SK-N-MC (cell line): ENCODE results near the gene CALY.

Experiments used
- DNase-seq: peaks from one replicate; pipeline ENCODE4 v3.0.0-alpha.2; 2011; ENCODE audit warnings: low read depth, low spot score
- H3K27ac ChIP-seq: fragments of 200-600 bp; sonication (generic); 2 replicates; pipeline ENCODE4 v1.5.1; 2016; ENCODE audit warnings: mixed run types
- H3K36me3 ChIP-seq: fragments of 200-600 bp; sonication (generic); 2 replicates; pipeline ENCODE4 v1.6.1; 2017; ENCODE audit warnings: antibody characterized with exemption, low read length, mixed read lengths; ENCODE audit not compliant: insufficient read depth
- H3K4me3 ChIP-seq: fragments of 200-600 bp; sonication (generic); 2 replicates; pipeline ENCODE4 v1.5.1; 2016
- H3K9ac ChIP-seq: fragments of 200-600 bp; sonication (generic); 2 replicates; pipeline ENCODE4 v1.8.0; 2017; ENCODE audit warnings: mixed run types, mixed read lengths; ENCODE audit not compliant: insufficient read length
- H3K9me3 ChIP-seq: fragments of 200-600 bp; sonication (generic); 2 replicates; pipeline ENCODE4 v1.6.1; 2017; ENCODE audit warnings: low read depth, mild to moderate bottlenecking, antibody characterized with exemption, low read length, moderate library complexity, mixed read lengths
- EZH2 ChIP-seq: fragments of 200-600 bp; sonication (generic); IDR thresholded peaks from one replicate; pipeline ENCODE4 v1.6.1; 2017; ENCODE audit warnings: antibody characterized with exemption
- FOXP2 ChIP-seq: optimal IDR thresholded peaks from 2 replicates; pipeline ENCODE3; 2011; ENCODE audit warnings: mild to moderate bottlenecking, moderate library complexity; ENCODE audit not compliant: insufficient read depth; ENCODE audit errors: extremely low read length, control extremely low read depth
- POLR2AphosphoS5 ChIP-seq: IDR thresholded peaks from 2 replicates; pipeline ENCODE4 v1.6.1; 2012; ENCODE audit warnings: mild to moderate bottlenecking, low read depth, low read length, borderline replicate concordance

The CALY gene

DNA sequence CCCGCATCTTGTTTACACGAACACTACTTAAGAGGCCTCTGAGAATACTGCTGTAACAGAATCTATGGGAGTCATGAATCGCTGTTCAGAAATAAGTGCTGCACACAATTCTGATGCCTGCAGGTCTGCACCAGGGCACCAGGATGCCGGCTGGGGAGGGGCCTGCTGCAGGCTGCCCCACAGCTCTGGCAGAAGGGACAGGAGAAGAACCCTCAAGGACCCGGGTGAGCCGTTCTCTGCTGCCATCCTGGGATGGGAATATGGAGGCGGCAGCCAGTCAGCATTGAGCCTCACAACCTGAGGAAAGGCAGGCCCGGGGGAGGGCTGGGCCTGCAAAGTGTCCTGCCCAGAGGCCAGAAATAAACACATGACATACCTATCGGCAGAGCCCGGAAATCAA, 39.2 kb downstream of the CALY start:
- H3K9me3 ChIP-seq: no peaks in the 10 kb centered on the region
- TF ChIP-seq FOXP2 (no peak), EZH2 (no peak), POLR2AphosphoS5 (no peak)
- H3K4me3 ChIP-seq: no peak overlapping the region
- no peak for DNase-seq
- H3K9ac ChIP-seq: no peak overlapping the region
- no peak overlapping the region for H3K27ac ChIP-seq
- peaks cover 3% of the 10 kb centered on the region; the same call in 1 of the 2 replicates for H3K36me3 ChIP-seq

DNA sequence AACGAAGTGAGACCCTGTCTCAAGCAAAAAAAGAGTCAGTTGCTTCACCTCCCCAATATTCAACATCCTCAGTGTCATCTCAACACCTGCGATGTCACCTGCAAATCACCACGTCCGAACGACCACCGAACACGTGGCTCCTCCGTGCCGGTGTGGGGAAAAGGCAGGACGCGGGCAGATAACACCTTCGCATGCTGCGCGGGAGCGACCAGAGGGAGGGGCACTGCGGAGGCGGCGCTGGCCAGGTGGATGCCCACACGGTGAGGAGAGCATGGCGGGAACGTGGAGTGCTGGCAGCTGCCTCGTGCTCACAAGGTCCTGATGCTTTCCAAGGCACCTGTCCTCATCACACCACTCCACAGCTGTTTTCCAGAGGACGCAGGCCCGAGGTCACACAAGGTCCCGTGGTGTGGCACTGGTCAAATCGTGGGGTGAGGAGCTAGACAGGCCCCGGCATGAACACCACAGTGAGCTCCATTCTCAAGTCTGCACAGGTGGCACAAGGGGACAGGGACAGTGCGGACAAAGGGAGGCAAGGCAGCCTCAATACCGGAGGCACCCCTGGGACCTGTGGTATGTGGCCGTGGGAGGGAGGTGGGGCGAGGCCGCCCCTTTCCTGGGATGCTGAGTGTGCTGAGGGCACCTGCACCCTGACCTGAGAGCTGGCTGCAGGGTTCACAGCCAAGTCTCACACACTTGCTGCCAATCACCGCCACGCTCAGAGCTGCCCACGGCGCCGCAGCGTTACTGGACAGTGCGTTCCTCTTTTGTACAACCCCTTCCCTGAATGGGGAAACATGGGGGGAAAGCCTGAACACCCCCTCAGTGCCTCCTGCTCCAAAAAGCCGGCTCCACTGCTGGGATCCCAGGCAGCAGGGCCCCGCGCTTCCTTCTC, 41.0 kb downstream of the CALY start:
- Histone ChIP-seq H3K27ac (no peak overlapping the region), H3K9me3 (no peaks in the 10 kb centered on the region), H3K4me3 (no peak overlapping the region), H3K9ac (no peak overlapping the region), H3K36me3 (peaks cover 3% of the 10 kb centered on the region; the same call in 1 of the 2 replicates)
- TF ChIP-seq FOXP2 (no peak), POLR2AphosphoS5 (no peak), EZH2 (no peak)
- no peak for DNase-seq

DNA sequence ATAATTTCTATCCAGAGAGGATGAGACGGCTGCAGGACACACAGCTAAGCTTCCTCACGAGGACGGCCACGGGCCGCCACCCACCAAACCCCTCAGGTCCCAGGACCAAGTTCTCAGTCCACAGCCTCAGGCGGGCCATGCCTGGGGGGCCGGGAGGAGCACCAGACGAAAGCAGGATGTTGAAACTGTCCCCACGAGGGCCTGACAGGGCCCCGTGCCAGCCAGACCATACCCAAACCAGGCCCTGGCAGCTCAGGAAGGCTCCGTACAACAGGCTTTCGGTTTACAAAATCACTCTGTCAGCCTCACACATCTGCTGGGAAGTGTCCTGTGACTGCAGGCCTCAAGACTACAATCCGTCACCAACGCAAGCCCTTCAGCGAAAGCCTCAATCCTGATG, 42.5 kb downstream of the CALY start:
- Histone ChIP-seq H3K9ac (no peak overlapping the region), H3K4me3 (no peak overlapping the region), H3K9me3 (no peaks in the 10 kb centered on the region), H3K27ac (no peak overlapping the region), H3K36me3 (peaks cover under 1% of the 10 kb centered on the region; the same call in 1 of the 2 replicates)
- no peak for DNase-seq
- TF ChIP-seq FOXP2 (no peak), EZH2 (no peak), POLR2AphosphoS5 (no peak)

DNA sequence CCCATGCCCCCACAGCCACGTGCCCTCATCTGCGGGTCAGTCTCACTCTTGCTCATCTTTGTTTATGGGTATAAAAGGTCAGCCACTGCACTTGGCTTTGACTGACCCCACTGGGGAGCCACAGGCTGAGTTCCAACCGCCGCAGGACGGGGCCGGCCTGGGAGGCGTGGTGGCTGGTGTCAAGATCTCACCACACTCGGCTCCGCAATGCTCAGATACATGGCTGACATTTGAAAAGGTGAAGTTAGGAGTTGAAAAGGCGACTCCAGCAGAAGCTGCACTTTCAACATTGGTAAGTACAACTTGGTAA, 42.9 kb downstream of the CALY start:
- H3K27ac ChIP-seq: no peak overlapping the region
- TF ChIP-seq FOXP2: no peak
- no peaks in the 10 kb centered on the region; the same call in 1 of the 2 replicates for H3K36me3 ChIP-seq

GRCh38 chr10:133292919-133293809, 43.5 kb downstream of the CALY start:
- Histone ChIP-seq H3K9ac (no peak overlapping the region), H3K27ac (no peak overlapping the region), H3K4me3 (no peak overlapping the region), H3K9me3 (no peaks in the 10 kb centered on the region), H3K36me3 (no peaks in the 10 kb centered on the region; the same call in 1 of the 2 replicates)
- no peak for DNase-seq
- TF ChIP-seq POLR2AphosphoS5 (no peak), EZH2 (no peak), FOXP2 (no peak)

More for the DNA sequence above, 42.9 kb downstream of the CALY start:
- Histone ChIP-seq H3K9ac (no peak overlapping the region), H3K9me3 (no peaks in the 10 kb centered on the region), H3K4me3 (no peak overlapping the region)
- no peak for DNase-seq

DNA sequence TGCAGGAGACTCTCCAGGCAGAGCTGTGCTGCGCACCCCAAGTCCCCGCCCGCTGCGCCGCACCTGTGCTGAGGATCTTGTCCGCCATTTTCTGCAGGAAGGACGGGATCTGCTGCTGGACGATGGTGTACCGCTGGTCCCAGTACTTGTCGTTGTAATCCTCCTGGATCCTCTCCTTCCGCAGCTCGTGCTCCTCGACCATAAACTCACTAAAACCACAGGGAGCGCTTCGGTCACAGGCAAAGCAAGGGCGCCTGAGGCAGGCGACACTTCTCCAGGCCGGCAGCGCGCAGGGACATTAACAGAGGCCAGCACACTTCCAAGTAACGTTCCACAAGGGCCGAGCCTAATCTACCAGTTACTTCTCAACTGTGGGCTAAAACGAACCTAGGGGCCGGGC, 46.9 kb downstream of the CALY start:
- Histone ChIP-seq H3K9ac (no peak overlapping the region), H3K36me3 (no peaks in the 10 kb centered on the region; the same call in 1 of the 2 replicates), H3K9me3 (no peaks in the 10 kb centered on the region), H3K4me3 (no peak overlapping the region), H3K27ac (no peak overlapping the region)
- no peak for DNase-seq
- no peak for TF ChIP-seq FOXP2
- no peak for TF ChIP-seq EZH2
- TF ChIP-seq POLR2AphosphoS5: no peak

DNA sequence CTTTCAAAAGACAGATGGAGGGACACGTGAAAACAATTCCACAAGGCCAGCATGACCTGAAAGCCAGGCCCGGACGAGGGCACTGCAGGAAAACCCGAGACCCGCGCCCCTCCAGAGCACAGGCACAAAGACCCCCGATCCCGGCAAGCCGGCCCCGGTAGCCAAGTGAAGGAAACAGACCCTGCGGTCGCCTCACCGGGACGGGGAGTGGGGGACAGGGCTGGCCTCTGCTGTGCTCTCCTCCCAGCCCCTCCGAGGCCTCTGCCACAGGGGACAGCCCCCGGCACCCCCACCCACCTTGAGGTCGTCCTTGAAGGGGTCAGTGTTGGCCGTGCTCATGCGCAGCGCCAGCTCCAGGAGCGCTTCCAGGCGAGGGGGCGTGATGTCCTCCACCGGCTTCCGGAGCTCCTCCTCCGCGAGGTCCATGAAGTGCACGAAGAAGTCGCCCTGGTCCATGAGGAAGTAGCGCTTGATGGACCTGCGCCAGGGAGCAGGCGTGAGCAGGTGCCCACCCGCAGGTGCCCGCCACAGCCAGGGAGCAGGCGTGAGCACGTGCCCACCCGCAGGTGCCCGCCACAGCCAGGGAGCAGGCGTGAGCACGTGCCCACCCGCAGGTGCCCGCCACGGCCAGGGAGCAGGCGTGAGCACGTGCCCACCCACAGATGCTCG, 48.7 kb downstream of the CALY start:
- Histone ChIP-seq H3K9ac (no peak overlapping the region), H3K9me3 (no peaks in the 10 kb centered on the region), H3K36me3 (no peaks in the 10 kb centered on the region; the same call in 1 of the 2 replicates), H3K27ac (no peak overlapping the region), H3K4me3 (no peak overlapping the region)
- DNase-seq: no peak
- no peak for TF ChIP-seq POLR2AphosphoS5
- no peak for TF ChIP-seq FOXP2
- no peak for TF ChIP-seq EZH2

DNA sequence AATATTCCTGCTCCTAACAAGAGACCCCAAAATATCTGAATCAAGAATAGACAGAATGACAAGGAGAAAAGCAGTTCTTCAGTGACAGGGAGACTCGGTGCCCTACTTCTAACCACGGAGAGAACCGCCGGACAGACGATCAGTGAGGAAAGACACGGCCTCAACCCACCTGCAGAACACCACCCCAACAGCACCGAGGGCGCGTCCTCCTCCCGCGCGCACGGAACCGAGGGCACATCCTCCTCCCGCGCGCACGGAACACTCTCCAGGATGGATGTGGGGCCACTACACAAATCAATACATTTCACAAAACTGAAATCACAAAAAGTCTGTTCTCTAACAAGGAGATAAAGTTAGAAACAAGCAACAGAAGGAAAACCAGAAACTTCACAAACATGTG, 50.3 kb downstream of the CALY start:
- TF ChIP-seq EZH2: no peak
- no peak for TF ChIP-seq FOXP2
- TF ChIP-seq POLR2AphosphoS5: no peak
- DNase-seq: no peak
- Histone ChIP-seq H3K36me3 (no peaks in the 10 kb centered on the region; the same call in 1 of the 2 replicates), H3K4me3 (no peak overlapping the region), H3K27ac (no peak overlapping the region), H3K9ac (no peak overlapping the region), H3K9me3 (no peaks in the 10 kb centered on the region)
